ENCODE data around the gene COL4A2.

DNA sequence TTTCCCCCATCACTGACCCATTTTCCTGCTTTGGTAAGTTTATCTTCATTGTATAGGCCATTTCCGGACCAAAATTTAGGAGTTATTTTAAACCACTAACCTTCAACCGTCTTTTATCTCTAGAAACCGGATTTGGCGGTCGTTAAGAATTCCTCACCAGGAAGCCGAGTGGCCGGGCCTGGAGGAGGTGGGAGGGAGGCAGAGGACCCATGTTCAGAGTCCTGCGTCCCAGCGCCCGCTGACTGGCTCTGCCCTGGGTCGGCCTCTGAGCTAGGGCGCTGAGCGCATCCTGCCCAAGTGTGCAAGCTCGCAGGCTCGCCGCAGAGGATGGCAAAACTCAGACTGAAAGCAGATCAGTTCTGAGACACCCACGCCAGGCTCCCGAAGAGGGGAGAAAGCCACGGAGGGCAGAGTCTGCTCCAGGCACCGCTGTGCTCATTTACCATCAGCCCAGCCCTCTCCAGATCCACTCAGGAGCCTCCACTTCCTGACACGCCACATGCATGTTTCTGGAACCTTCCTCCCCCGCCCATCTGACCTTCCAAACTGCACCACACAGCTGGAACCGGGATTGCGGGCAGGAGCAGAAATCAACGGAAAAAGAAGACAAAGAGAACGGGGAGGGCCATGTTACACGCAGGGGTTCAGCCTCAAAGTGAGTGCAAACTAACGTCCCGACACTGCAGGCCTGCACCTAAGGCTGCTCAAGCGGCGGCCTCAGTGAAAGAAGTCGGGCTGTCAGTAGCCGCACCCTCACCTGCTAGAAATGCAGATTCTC lies 8.4 kb upstream of the COL4A2 start:
- TF ChIP-seq PKNOX1 (IDR thresholded peaks at IDR 0.05), result no peak
- no peak for TF ChIP-seq BHLHE40 (IDR thresholded peaks at IDR 0.05; ENCODE audit: borderline replicate concordance)
- TF ChIP-seq FOXK2 (IDR thresholded peaks at IDR 0.05), result no peak
- no peak for TF ChIP-seq ELF4 (IDR thresholded peaks at IDR 0.05)
- TF ChIP-seq SP1 (IDR thresholded peaks at IDR 0.05), result no peak
- TF ChIP-seq FOXM1 (IDR thresholded peaks at IDR 0.05; ENCODE audit: borderline replicate concordance), result no peak
- TF ChIP-seq HDGF (IDR thresholded peaks at IDR 0.05; ENCODE audit: borderline replicate concordance), result no peak
- no peak for TF ChIP-seq FOXA1 (IDR thresholded peaks at IDR 0.05)
- TF ChIP-seq TARDBP (IDR thresholded peaks at IDR 0.05), result no peak
- TF ChIP-seq SUZ12 (IDR thresholded peaks at IDR 0.05), result no peak
- no peak for TF ChIP-seq ZNF384 (IDR thresholded peaks at IDR 0.05)
